ENCODE data around the gene CYP27A1. TPM values are rescaled to one million over a fixed set of nuclear protein-coding genes. Genes with fewer than 3 reads are reported as not detected.

Gene CYP27A1
- total and polyA plus RNA-seq, 2 of the 4 experiments (the other 2 are of a cell fraction): 5.2 to 5.3 TPM

- no peaks in the 10 kb centered on the region for H3K9me1 ChIP-seq (ENCODE audit: insufficient read depth, low read length)
- BruUV-seq (replicated peaks): no TSS peak
- intact Hi-C loops (cut with micrococcal nuclease): no loop called here
- CTCF ChIA-PET: no interaction called here
- H2BK120ac ChIP-seq (ENCODE audit: low read depth, low read length): no peak overlapping the region
- H2AFZ ChIP-seq (replicated peaks; ENCODE audit: low read length, poor library complexity): no peak overlapping the region
- H3K9me3 ChIP-seq (ENCODE audit: control insufficient read depth, insufficient read depth, low read length): no peaks in the 10 kb centered on the region
- ATAC-seq (ENCODE audit: low read depth) (no peak), DNase-seq (no peak)
- no peak overlapping the region for H3K4ac ChIP-seq (ENCODE audit: low read depth, low read length)
- H3K36me3 ChIP-seq (ENCODE audit: control insufficient read depth, insufficient read depth, low read length): no peaks in the 10 kb centered on the region
- no peak overlapping the region for H3K56ac ChIP-seq (ENCODE audit: extremely low read depth, insufficient read depth, low read length)
- no peak overlapping the region for H3K23ac ChIP-seq (ENCODE audit: low read depth, low read length)
- no peak overlapping the region for H3K27ac ChIP-seq (ENCODE audit: insufficient read depth, low read length)
- no peak overlapping the region for H4K91ac ChIP-seq (ENCODE audit: insufficient read depth, low read depth, low read length)
- no peak overlapping the region for H2BK15ac ChIP-seq (ENCODE audit: low read depth, low read length)
- H3K4me2 ChIP-seq (ENCODE audit: low read depth, low read length): no peak overlapping the region
- H3K4me3 ChIP-seq (ENCODE audit: insufficient read depth, low read depth, low read length): no peak overlapping the region
- H3K9ac ChIP-seq (ENCODE audit: low read depth, low read length): no peak overlapping the region
- H2AK9ac ChIP-seq (replicated peaks; ENCODE audit: low read depth, low read length, poor library complexity): no peak overlapping the region
- H3K4me1 ChIP-seq (ENCODE audit: control insufficient read depth, insufficient read depth, low read length): no peaks in the 10 kb centered on the region
- H3K18ac ChIP-seq (ENCODE audit: low read depth, low read length): no peak overlapping the region
- no peaks in the 10 kb centered on the region for H4K20me1 ChIP-seq (ENCODE audit: insufficient read depth, low read length)
- no peak overlapping the region; the same call in 1 of the 2 replicates for H2AK5ac ChIP-seq (ENCODE audit: low read depth, low read length)
- H2BK5ac ChIP-seq (ENCODE audit: low read depth, low read length, poor library complexity, severe bottlenecking): no peak overlapping the region
- POLR2A ChIA-PET (ENCODE audit: unreplicated experiment): no interaction called here
- no peak overlapping the region for H4K5ac ChIP-seq (ENCODE audit: low read depth, low read length)
- no peak overlapping the region for H3K14ac ChIP-seq (replicated peaks; ENCODE audit: low read depth, low read length)
- TF ChIP-seq MAZ (IDR thresholded peaks at IDR 0.05; ENCODE audit: borderline replicate concordance, low read depth, low read length): no peak
- no peak for TF ChIP-seq BHLHE40 (IDR thresholded peaks at IDR 0.05; ENCODE audit: low read depth, low read length)
- no peak for TF ChIP-seq ELK1 (IDR thresholded peaks at IDR 0.05; ENCODE audit: borderline replicate concordance, low read depth, low read length)
- TF ChIP-seq RFX5 (IDR thresholded peaks at IDR 0.05; ENCODE audit: low read depth, low read length): no peak
- no peak for TF ChIP-seq MXI1 (IDR thresholded peaks at IDR 0.05; ENCODE audit: borderline replicate concordance, low read depth, low read length)
- no peak for TF ChIP-seq POLR2A (IDR thresholded peaks at IDR 0.05; ENCODE audit: low read depth, low read length)
- TF ChIP-seq MAFK (IDR thresholded peaks at IDR 0.05; ENCODE audit: low read depth, low read length): no peak
- TF ChIP-seq RAD21 (IDR thresholded peaks at IDR 0.05; ENCODE audit: low read length): no peak
- no peak for TF ChIP-seq USF2 (IDR thresholded peaks at IDR 0.05; ENCODE audit: low read depth, low read length)
- TF ChIP-seq SMC3 (IDR thresholded peaks at IDR 0.05; ENCODE audit: low read depth, low read length): no peak
- no peak for TF ChIP-seq RCOR1 (IDR thresholded peaks at IDR 0.05; ENCODE audit: insufficient replicate concordance, low read length)
- TF ChIP-seq CTCF (conservative IDR thresholded peaks at IDR 0.05; ENCODE audit: low read depth, low read length): no peak
- H3K27me3 ChIP-seq (ENCODE audit: control insufficient read depth, insufficient read depth, low read length): no peaks in the 10 kb centered on the region; the same call in none of the 2 replicates
- in situ Hi-C loops (cut with MboI; ENCODE audit: low sequenced_read_pairs): no loop called here
- WGBS, 2 experiments (ENCODE audit: extremely low coverage in 2 of 2, insufficient read length in 1 of 2): 9% methylated on average over 3 of the region's 6 CpGs; no CpG with 5 or more reads in 1 of the 2 experiments
- no peaks in the 10 kb centered on the region for H3K79me1 ChIP-seq (ENCODE audit: low read depth in 1 of 2, low read length in 2 of 2)
- no peak overlapping the region for H4K8ac ChIP-seq (ENCODE audit: low read depth in 2 of 2, low read length in 2 of 2)
- dilution Hi-C loops (cut with HindIII; ENCODE audit: low sequenced_read_pairs, unreplicated experiment): no loop called here
- H2BK20ac ChIP-seq (ENCODE audit: low read depth, low read length): no peak overlapping the region
Observed at GRCh38 chr2:218799990-218800389, 18.0 kb downstream of the CYP27A1 start.

All from IMR-90 (cell line).